Neural progenitor cell (in vitro differentiated cells): ENCODE results near the gene RAPGEF5.

Experiments used
- CTCF ChIP-seq: fragments of 200-600 bp; sonication (generic); IDR thresholded peaks from 2 replicates; pipeline ENCODE4 v1.5.1; 2017; ENCODE audit warnings: antibody characterized with exemption, mild to moderate bottlenecking
- EZH2 ChIP-seq: fragments of 200-600 bp; sonication (generic); IDR thresholded peaks from 2 replicates; pipeline ENCODE4 v1.6.1; 2017; ENCODE audit warnings: antibody characterized with exemption, mild to moderate bottlenecking, moderate library complexity

GRCh38 chr7:22385326-22385725 is 28.4 kb upstream of the RAPGEF5 start:
- no peak for TF ChIP-seq CTCF
- no peak for TF ChIP-seq EZH2
